GM12872 (cell line): ENCODE measurements around the gene TREX2.

Experiments
- TF ChIP-seq, protein P1 (sequence below): IDR thresholded peaks from 3 replicates; pipeline ENCODE4 v1.5.1; 2011; ENCODE audit warnings: low read depth, mild to moderate bottlenecking, low read length, moderate library complexity; ENCODE audit not compliant: insufficient read depth

The TREX2 gene

DNA sequence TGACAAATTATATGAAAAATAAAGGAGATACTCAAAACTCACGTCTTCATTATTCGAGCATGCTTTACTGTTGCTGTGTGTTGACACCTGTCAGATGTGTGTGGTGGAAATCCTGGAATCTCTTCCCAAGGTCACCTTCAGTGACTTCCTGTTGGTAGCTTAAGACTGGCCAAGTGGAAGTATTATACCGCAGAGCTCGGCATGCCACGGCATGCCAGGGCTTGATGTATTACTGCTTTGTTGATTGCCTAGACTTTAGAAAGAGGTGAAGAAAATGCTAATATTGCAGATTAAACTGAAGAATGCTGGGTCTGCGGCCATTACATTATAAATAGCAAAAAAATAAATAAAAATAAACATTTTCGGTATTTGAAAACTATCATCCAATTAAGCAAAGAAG, 4.6 kb downstream of the TREX2 start:
- TF ChIP-seq, protein P1, sequence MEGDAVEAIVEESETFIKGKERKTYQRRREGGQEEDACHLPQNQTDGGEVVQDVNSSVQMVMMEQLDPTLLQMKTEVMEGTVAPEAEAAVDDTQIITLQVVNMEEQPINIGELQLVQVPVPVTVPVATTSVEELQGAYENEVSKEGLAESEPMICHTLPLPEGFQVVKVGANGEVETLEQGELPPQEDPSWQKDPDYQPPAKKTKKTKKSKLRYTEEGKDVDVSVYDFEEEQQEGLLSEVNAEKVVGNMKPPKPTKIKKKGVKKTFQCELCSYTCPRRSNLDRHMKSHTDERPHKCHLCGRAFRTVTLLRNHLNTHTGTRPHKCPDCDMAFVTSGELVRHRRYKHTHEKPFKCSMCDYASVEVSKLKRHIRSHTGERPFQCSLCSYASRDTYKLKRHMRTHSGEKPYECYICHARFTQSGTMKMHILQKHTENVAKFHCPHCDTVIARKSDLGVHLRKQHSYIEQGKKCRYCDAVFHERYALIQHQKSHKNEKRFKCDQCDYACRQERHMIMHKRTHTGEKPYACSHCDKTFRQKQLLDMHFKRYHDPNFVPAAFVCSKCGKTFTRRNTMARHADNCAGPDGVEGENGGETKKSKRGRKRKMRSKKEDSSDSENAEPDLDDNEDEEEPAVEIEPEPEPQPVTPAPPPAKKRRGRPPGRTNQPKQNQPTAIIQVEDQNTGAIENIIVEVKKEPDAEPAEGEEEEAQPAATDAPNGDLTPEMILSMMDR = no peak

DNA sequence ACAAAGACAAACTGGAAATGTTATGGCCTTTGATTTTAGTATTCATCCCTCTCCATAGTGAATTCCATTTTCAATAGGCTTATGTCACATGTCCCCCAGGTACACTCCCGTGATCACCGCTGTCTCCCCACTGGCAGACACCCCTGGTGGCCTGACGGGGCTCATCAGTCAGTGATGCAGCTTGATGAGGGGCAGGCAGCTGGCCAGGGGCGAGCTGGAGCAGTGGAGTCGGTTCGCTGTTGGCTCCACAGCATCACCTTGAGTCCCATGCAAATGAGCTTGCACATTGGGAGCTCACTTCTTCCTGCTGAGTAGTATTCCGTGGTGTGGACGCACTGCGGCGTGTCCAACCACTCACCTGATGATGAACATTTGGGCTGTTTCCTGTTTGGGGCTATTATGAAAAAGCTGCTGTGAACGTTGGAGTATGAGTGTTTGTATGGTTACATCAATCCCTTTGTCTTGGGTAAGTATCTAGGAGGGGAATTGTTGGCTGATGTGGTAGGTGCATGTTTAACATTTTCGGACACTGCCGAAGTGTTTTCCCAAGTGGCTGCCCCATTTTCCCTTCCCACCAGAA, 5.2 kb downstream of the TREX2 start:
- TF ChIP-seq, protein P1 = no peak

DNA sequence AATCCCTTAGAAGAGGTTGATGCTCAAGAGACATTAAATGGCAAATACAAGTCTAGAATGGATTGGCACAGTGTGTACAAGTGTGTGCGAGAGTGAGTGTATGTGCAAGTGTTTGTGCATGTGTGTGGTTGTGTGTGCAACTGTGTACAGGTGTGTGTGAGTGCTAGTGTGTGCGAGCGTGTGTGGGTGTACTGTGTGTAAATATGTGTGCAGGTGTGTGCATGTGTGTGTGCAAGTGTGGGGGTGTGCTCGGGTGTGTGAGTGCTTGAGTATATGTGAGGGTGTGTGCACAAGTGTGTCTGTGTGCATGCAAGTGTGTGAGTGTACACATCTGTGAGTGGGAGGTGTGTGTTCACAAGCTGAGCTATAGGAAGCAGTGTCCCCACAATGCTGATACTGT, 5.9 kb downstream of the TREX2 start:
- TF ChIP-seq, protein P1 = no peak

DNA sequence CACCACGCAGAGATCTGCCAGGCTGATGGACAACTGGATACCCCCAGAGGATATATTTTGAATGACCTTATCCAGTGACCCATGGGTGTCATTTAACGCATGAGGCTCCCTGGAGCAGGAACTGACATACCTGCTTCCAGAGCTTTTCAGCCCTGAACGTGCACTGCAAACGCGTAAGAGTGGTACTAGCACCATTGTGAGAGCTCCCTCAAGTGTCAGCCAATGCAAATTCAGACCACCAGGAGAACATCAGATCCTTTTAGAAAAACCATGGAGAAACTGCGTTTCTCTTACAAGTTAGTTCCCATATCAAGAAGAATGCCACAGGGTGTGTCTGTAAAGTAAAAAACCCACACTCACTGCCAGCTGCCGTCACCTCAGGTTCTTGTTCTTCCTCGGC, 7.3 kb downstream of the TREX2 start:
- TF ChIP-seq, protein P1 = 0 out of 3 replicates have a peak, but pooled peaks have one; percentile 19

DNA sequence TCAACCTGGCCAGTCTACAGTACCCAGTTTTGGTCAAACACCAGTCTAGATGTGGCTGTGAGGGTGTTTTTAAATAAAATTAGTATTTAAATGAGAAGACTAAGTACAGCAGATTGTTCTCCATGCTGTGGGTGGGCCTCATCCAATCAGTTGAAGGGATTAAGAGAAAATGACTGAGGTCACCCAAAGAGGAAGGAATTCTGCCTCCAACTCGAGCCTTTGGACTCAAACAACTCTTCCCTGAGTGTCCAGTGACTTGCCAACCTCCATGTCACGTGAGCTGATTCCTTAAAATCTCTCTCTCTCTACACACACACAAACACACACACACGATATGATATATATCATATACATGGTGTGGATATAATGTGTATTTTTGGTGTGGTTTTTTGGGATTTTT, 10.0 kb downstream of the TREX2 start:
- TF ChIP-seq, protein P1 = no peak

DNA sequence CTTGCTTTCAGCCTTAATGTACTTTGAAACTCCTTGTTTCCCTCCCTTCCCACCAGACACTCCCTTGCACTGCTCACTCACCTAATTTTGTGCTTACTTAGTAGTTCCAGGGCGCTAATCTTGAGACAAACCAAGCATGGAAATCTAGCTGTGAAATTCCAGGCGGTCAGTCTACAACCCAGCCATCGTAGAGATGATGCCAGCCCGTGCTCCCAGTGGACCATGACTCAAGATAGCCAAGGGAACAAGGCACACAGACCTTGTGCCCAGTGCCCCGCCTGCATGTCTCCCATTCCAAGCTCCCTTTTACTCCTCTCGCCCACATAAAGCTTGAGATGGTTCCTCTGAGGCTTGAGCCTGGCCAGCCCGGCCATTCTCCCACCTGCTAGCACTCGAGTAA, 11.1 kb downstream of the TREX2 start:
- TF ChIP-seq, protein P1 = no peak

DNA sequence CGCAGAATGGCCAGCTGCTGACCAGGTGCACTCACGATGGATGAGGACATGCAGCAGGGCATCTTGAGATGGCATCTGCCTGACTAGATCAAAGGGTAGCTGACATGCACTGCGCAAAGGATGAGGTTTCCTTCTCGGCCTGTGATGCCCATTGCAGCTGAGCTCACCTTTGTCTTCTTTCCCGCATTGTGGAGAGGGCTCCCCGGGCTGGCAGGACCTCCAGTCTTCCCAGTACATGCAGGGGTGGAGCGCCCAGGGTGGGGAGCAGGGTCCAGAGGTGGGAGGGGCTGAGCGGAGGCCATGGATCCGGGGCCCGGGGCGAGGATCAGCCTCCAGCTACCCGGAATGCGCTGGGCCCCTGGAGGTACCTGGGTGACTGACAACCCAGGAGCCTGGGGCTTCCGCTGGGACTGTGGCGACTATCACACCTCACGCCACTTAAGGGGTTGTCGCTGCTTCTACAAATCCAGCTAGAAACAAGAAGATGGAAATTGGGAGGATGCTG, 12.0 kb downstream of the TREX2 start:
- TF ChIP-seq, protein P1 = no peak
